Measurements from ENCODE around the gene TNFRSF6B. TPM values are rescaled to one million over a fixed set of nuclear protein-coding genes. Genes with fewer than 3 reads are reported as not detected.

The TNFRSF6B gene
- total RNA-seq, 2 experiments from 2014 or later: 1.0 to 6.6 TPM

DNA sequence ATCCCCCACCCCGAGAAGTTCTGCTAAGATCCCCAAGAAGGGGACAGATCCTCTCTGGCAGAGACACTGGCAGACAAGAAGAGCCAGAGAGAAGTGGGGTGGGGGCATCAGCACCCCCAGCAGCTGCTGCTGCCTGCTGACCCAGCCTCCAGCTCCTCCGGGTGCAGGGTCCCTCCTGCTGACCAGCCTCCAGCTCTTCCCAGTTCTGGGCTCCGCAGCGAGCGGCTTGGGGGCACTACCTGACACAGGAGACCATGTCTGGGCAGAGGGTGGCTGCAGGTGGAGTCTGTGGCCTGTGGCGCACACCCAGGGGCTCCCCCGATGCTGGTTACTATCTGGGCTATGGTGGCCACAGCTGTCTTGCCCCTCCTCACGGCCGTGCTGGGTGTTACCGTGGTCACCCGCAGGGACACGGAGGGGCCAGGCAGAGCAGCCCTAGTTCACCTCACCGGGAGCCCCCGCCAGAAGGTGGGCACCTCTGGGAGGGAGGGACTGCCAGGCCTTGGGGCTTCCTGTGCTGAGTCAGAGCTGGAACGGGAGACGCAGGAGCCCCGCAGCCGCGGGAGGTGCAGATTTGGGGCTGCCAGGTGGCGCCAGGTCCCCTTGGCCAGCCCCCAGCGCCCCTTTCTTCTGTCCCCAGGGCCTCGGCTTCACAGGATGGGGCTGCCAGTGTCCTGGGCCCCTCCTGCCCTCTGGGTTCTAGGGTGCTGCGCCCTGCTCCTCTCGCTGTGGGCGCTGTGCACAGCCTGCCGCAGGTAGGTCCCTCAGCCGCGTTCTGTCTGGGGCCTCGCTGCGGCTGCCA, 40.6 kb downstream of the TNFRSF6B start:
- peak; percentile 63 for DNase-seq (ENCODE audit: low spot score)
- no peaks in the 10 kb centered on the region for H4K20me1 ChIP-seq (ENCODE audit: insufficient read depth, low read length)
- H2AFZ ChIP-seq (ENCODE audit: low read length): no peak overlapping the region
- H3K4me3 ChIP-seq (ENCODE audit: low read depth, low read length, poor library complexity, severe bottlenecking): peak overlapping the region; percentile 70
- H3K4me1 ChIP-seq (ENCODE audit: insufficient read depth, low read length, poor library complexity, severe bottlenecking): peaks cover 60% of the 10 kb centered on the region
- no peaks in the 10 kb centered on the region for H3K9me2 ChIP-seq (ENCODE audit: insufficient read depth, low read length)
- H3K9me3 ChIP-seq (ENCODE audit: low read length): no peaks in the 10 kb centered on the region
- H3K36me3 ChIP-seq (ENCODE audit: insufficient read depth, low read length): peaks cover 58% of the 10 kb centered on the region
- peak overlapping the region; percentile 89 for H3K27ac ChIP-seq (ENCODE audit: low read depth, low read length, poor library complexity, severe bottlenecking)
- no TSS peak for BruUV-seq (replicated peaks)
- TF ChIP-seq EZH2phosphoT487 (IDR thresholded peaks at IDR 0.05; ENCODE audit: borderline replicate concordance, low read depth, low read length): no peak
- TF ChIP-seq, protein P1, sequence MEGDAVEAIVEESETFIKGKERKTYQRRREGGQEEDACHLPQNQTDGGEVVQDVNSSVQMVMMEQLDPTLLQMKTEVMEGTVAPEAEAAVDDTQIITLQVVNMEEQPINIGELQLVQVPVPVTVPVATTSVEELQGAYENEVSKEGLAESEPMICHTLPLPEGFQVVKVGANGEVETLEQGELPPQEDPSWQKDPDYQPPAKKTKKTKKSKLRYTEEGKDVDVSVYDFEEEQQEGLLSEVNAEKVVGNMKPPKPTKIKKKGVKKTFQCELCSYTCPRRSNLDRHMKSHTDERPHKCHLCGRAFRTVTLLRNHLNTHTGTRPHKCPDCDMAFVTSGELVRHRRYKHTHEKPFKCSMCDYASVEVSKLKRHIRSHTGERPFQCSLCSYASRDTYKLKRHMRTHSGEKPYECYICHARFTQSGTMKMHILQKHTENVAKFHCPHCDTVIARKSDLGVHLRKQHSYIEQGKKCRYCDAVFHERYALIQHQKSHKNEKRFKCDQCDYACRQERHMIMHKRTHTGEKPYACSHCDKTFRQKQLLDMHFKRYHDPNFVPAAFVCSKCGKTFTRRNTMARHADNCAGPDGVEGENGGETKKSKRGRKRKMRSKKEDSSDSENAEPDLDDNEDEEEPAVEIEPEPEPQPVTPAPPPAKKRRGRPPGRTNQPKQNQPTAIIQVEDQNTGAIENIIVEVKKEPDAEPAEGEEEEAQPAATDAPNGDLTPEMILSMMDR (conservative IDR thresholded peaks at IDR 0.05; ENCODE audit: low read length): 0 out of 2 replicates have a peak, but pooled peaks have one; percentile 36
- H3K79me2 ChIP-seq (ENCODE audit: insufficient read depth, low read depth, low read length): peaks cover 2% of the 10 kb centered on the region
- CTCF ChIA-PET (ENCODE audit: unreplicated experiment): interaction anchor here (0.7 kb wide), 1 partner anchor 31 kb away, joined by 5 read pairs; no protein-coding TSS in a partner anchor
- POLR2A ChIA-PET: interaction anchor here (0.7 to 1.7 kb wide), 4 partner anchors 9 to 79 kb away, joined by 3 to 13 read pairs (median 4); partner anchors contain the start of genes ARFRP1, RTEL1 and ZGPAT
- H3K4me2 ChIP-seq (ENCODE audit: low read length): peak overlapping the region; percentile 92
- intact Hi-C loops (cut with micrococcal nuclease; ENCODE audit: unreplicated experiment): loop anchor here (1.0 to 2.0 kb wide), 3 partner anchors 9 to 108 kb away; partner anchors contain the start of gene ARFRP1

DNA sequence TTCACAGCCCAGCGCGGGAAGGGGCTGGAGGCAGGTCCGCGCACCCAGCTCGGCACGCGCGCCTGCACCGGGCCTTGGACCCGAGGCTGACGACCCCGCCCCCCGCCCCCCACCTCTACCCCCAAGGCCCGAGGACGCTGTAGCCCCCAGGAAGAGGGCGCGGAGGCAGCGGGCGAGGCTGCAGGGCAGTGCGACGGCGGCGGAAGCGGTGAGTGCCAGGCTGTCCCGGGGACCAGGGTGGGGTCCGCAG, 41.2 kb downstream of the TNFRSF6B start:
- intact Hi-C loops (cut with micrococcal nuclease; ENCODE audit: unreplicated experiment): loop anchor here (1.0 to 2.0 kb wide), 2 partner anchors 9 to 109 kb away; no protein-coding TSS in a partner anchor
- CTCF ChIA-PET (ENCODE audit: unreplicated experiment): no interaction called here
- Histone ChIP-seq H3K79me2 (ENCODE audit: insufficient read depth, low read depth, low read length) (no peaks in the 10 kb centered on the region; the same call in none of the 2 replicates), H3K27ac (ENCODE audit: low read depth, low read length, poor library complexity, severe bottlenecking) (peak overlapping the region; percentile 89), H3K9me2 (ENCODE audit: insufficient read depth, low read length) (no peaks in the 10 kb centered on the region), H3K9me3 (ENCODE audit: low read length) (no peaks in the 10 kb centered on the region), H3K4me1 (ENCODE audit: insufficient read depth, low read length, poor library complexity, severe bottlenecking) (peaks cover 55% of the 10 kb centered on the region), H3K4me2 (ENCODE audit: low read length) (peak overlapping the region; percentile 92), H4K20me1 (ENCODE audit: insufficient read depth, low read length) (no peaks in the 10 kb centered on the region), H3K36me3 (ENCODE audit: insufficient read depth, low read length) (peaks cover 58% of the 10 kb centered on the region), H3K4me3 (ENCODE audit: low read depth, low read length, poor library complexity, severe bottlenecking) (peak overlapping the region; percentile 70), H2AFZ (ENCODE audit: low read length) (no peak overlapping the region)
- BruUV-seq (replicated peaks): no TSS peak
- POLR2A ChIA-PET: interaction anchor here (1.2 to 1.7 kb wide), 2 partner anchors 9 to 30 kb away, joined by 5 to 13 read pairs; partner anchors contain the start of genes ARFRP1 and ZGPAT
- TF ChIP-seq, protein P1 (conservative IDR thresholded peaks at IDR 0.05; ENCODE audit: low read length): no peak
- no peak for TF ChIP-seq EZH2phosphoT487 (IDR thresholded peaks at IDR 0.05; ENCODE audit: borderline replicate concordance, low read depth, low read length)
- no peak for DNase-seq (ENCODE audit: low spot score)

All from OCI-LY7 (cell line).